ENCODE results near the gene RCC2.
"Not testable (repeated sequence)": the region's sequence is repeated elsewhere in the genome, so short reads cannot be mapped to it uniquely, and the experiment has no call there.

Gene RCC2

DNA sequence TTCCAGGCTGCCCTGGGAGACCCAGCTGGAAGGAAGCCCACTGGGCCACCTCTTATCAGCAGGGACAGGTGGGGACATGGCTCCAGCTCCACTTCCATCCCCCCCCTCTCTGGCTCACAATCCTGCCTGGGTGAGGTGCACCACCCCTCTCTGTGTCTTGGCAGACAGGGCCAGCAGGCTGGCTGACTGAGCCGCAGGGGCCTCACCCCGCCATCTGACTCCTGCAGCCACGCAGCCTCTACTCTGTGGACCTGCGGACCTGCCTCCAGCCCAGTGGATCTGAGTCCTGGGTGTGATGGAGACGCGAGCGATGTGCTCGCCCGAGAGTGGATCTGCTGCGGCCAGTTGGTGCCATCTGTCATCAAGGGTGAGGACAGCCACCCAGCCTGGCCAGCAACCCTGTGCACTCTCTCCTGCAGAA lies 30.1 kb downstream of the RCC2 start:
- TF ChIP-seq, protein P1, sequence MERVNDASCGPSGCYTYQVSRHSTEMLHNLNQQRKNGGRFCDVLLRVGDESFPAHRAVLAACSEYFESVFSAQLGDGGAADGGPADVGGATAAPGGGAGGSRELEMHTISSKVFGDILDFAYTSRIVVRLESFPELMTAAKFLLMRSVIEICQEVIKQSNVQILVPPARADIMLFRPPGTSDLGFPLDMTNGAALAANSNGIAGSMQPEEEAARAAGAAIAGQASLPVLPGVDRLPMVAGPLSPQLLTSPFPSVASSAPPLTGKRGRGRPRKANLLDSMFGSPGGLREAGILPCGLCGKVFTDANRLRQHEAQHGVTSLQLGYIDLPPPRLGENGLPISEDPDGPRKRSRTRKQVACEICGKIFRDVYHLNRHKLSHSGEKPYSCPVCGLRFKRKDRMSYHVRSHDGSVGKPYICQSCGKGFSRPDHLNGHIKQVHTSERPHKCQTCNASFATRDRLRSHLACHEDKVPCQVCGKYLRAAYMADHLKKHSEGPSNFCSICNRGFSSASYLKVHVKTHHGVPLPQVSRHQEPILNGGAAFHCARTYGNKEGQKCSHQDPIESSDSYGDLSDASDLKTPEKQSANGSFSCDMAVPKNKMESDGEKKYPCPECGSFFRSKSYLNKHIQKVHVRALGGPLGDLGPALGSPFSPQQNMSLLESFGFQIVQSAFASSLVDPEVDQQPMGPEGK (CRISPR knock-in tag; IDR thresholded peaks at IDR 0.05; ENCODE audit: borderline replicate concordance), result no peak
- TF ChIP-seq, protein P2, sequence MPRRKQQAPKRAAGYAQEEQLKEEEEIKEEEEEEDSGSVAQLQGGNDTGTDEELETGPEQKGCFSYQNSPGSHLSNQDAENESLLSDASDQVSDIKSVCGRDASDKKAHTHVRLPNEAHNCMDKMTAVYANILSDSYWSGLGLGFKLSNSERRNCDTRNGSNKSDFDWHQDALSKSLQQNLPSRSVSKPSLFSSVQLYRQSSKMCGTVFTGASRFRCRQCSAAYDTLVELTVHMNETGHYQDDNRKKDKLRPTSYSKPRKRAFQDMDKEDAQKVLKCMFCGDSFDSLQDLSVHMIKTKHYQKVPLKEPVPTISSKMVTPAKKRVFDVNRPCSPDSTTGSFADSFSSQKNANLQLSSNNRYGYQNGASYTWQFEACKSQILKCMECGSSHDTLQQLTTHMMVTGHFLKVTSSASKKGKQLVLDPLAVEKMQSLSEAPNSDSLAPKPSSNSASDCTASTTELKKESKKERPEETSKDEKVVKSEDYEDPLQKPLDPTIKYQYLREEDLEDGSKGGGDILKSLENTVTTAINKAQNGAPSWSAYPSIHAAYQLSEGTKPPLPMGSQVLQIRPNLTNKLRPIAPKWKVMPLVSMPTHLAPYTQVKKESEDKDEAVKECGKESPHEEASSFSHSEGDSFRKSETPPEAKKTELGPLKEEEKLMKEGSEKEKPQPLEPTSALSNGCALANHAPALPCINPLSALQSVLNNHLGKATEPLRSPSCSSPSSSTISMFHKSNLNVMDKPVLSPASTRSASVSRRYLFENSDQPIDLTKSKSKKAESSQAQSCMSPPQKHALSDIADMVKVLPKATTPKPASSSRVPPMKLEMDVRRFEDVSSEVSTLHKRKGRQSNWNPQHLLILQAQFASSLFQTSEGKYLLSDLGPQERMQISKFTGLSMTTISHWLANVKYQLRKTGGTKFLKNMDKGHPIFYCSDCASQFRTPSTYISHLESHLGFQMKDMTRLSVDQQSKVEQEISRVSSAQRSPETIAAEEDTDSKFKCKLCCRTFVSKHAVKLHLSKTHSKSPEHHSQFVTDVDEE (CRISPR knock-in tag; IDR thresholded peaks at IDR 0.05), result no peak
- TF ChIP-seq CSDC2 (CRISPR knock-in tag; IDR thresholded peaks at IDR 0.05) (no peak), BACH2 (CRISPR knock-in tag; IDR thresholded peaks at IDR 0.05; ENCODE audit: borderline replicate concordance) (no peak), RARB (CRISPR knock-in tag; IDR thresholded peaks at IDR 0.05) (no peak), GLIS3 (CRISPR knock-in tag; IDR thresholded peaks at IDR 0.05) (no peak), ZFP30 (CRISPR knock-in tag; IDR thresholded peaks at IDR 0.05) (no peak), ZC3H10 (CRISPR knock-in tag; IDR thresholded peaks at IDR 0.05) (no peak), TOX (CRISPR knock-in tag; IDR thresholded peaks at IDR 0.05; ENCODE audit: borderline replicate concordance) (no peak)
- TF ChIP-seq, protein P3, sequence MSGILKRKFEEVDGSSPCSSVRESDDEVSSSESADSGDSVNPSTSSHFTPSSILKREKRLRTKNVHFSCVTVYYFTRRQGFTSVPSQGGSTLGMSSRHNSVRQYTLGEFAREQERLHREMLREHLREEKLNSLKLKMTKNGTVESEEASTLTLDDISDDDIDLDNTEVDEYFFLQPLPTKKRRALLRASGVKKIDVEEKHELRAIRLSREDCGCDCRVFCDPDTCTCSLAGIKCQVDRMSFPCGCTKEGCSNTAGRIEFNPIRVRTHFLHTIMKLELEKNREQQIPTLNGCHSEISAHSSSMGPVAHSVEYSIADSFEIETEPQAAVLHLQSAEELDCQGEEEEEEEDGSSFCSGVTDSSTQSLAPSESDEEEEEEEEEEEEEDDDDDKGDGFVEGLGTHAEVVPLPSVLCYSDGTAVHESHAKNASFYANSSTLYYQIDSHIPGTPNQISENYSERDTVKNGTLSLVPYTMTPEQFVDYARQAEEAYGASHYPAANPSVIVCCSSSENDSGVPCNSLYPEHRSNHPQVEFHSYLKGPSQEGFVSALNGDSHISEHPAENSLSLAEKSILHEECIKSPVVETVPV (CRISPR knock-in tag; IDR thresholded peaks at IDR 0.05), result no peak
- ATAC-seq, result no peak

DNA sequence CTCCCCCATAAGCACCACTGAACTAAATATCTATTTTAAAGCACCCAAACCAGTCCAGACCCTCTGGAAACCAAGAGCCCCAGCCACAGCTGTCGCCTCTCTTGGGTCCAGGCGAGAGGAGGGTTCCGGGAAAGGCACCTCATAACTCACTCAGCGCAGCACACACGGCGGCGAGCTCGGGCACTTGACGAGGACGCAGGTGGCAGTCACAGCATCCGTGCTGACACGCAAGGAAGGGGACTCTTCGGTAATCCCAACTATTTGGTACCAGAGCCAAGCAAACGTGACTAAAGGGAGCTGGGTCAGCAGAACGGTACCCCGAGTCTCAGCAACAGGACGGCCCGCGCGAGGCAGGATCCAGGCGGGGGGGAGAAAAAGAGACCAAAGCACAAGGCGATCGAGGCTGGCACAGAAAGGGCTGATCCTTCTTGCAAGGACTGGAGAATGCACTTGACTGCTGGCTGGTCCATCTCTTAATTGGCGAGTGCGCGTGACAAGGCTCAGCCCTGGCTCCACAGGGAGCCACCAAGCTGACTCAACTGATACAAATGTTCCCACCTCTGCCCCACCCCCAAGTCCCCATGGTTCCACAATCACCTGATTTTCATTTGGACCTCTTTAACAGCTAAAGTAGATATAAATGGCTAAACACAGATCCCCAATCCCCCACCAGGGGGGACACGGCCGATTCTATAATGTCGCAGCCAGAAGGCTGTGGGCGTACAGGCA lies 31.5 kb downstream of the RCC2 start:
- not testable (repeated sequence) for ATAC-seq

DNA sequence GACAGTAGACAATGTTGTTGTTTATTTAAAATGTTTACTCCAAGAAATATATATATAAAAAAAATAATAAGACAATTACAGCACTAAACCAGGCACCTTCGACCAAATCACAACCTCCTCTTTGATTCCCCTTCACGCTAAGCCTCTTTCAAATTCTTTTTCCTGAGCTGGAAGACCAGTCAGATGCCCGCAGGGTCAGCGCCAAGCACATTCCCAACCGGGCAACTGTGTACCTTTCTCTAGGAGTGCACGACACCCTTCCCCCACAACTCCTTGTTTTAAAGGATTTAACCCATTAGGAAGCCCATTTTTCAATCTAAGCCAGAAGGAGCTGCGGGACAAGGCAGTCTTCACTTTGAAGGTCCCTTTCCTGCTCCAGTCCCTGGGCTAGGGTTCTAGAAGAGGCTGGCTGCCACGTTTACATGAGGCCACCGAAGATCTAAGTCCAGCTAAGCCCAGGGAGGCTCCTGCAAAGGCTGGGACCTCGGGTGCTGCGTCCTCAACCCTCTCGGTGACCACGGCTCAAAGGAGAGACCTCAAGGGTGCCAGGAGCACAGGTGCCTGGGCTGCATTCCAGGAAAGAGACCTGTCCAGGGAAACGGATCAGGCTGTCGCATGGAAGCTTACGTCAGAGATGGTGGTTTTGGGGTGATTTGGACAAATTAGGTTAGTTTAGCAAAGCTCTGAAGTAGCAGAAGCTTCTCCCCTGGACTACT lies 32.6 kb downstream of the RCC2 start:
- not testable (repeated sequence) for ATAC-seq

DNA sequence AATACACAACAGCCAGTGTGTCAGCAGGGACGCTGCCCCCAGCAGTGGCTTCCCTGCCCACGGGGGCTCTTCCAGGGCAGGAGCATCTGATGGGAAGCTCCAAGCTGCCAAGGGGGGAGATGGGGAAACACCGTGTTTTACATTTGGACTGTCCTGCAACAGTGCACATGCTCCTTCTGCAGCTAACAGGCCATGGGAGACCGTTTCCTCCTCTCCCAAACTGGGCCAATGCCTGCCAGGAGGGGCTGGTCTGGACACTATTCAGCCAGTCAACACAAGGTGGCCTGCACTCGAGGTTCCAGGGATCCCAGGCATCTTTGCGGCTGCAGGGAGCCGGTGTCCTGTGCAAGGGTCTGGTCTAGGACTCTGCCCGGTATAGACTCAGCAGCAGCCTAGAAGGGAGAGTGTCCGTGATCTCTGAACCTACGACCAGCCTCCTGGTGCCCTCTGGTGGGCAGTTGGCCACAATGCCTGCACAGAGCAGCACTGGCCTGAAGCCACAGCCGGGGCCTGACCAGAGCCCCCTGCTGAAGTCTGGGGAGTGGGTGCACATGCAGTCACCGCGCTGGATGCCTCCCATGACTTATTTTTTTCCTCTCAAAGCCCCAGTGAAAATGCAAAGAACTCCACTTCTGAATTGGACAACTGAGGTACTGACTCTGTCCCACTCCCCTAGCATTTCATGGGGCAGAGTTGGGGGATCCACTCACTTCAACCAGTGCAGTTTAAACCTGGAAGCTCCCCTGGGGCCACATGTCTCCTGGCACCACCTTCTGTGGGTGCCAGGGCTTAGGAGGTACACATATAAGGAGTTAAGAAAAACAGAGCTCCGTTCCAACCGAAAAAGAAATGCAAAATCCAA lies 33.3 kb downstream of the RCC2 start:
- peak; percentile 92 for ATAC-seq
- 0 out of 2 replicates have a peak, but pooled peaks have one; percentile 21 for TF ChIP-seq ZNF70 (CRISPR knock-in tag; IDR thresholded peaks at IDR 0.05)
- TF ChIP-seq, protein P1 (CRISPR knock-in tag; IDR thresholded peaks at IDR 0.05; ENCODE audit: borderline replicate concordance), result 0 out of 2 replicates have a peak, but pooled peaks have one; percentile 7
- no peak for TF ChIP-seq PPARA (CRISPR knock-in tag; IDR thresholded peaks at IDR 0.05; ENCODE audit: borderline replicate concordance)

DNA sequence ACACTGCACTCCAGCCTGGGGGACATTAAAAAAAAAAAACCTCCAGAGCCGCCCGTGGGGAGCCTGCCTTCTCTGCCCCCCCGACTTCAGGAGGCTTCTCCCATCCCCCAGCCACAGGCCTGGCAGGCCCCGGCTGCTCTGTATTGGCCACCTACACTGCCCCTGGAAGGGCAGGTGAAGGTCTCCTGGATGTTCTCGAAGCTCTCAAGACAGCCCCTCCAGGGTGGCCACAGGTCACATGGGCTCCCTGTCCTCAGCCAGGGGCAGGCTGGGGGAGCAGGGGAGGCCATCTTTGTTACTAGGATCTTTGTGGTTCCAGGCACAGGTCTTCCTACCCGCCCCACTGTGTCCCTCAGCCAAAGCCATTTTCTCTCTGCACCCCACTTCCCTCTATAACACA lies 34.7 kb downstream of the RCC2 start:
- TF ChIP-seq, protein P2 (CRISPR knock-in tag; IDR thresholded peaks at IDR 0.05), result no peak
- TF ChIP-seq TOX (CRISPR knock-in tag; IDR thresholded peaks at IDR 0.05; ENCODE audit: borderline replicate concordance) (no peak), ZNF565 (CRISPR knock-in tag; conservative IDR thresholded peaks at IDR 0.05; ENCODE audit: low read depth) (no peak), PPARA (CRISPR knock-in tag; IDR thresholded peaks at IDR 0.05; ENCODE audit: borderline replicate concordance) (no peak), ARNTL (CRISPR knock-in tag; IDR thresholded peaks at IDR 0.05; ENCODE audit: borderline replicate concordance, low read depth) (no peak), BACH2 (CRISPR knock-in tag; IDR thresholded peaks at IDR 0.05; ENCODE audit: borderline replicate concordance) (no peak), OSR1 (CRISPR knock-in tag; IDR thresholded peaks at IDR 0.05) (no peak), ESRRG (CRISPR knock-in tag; IDR thresholded peaks at IDR 0.05) (no peak), CSDC2 (CRISPR knock-in tag; IDR thresholded peaks at IDR 0.05) (no peak), TCF4 (CRISPR knock-in tag; IDR thresholded peaks at IDR 0.05; ENCODE audit: borderline replicate concordance) (no peak)
- no peak; the same call in 2 of the 3 replicates for ATAC-seq
